B cell (primary cell): Measurements from ENCODE around the gene PLPPR2. TPM values are rescaled to one million over a fixed set of nuclear protein-coding genes. Genes with fewer than 3 reads are reported as not detected.

Source experiments
- ATAC-seq: fragments of 200-7000 bp; cut with Tn5 transposase; one replicate; pipeline ENCODE4 v1.10.0; 2021; ENCODE audit warnings: low read depth, mild to moderate bottlenecking, moderate number of reproducible peaks, moderate library complexity
- CTCF ChIA-PET: fragments of 350-600 bp; sonication (Branson Sonifier 250); formaldehyde crosslinking; loops from one replicate; lab custom pipeline; 2021; ENCODE audit warnings: antibody characterized with exemption, inconsistent platforms; lab: Charles Lee
- POLR2A ChIA-PET: fragments of 350-600 bp; sonication (Branson Sonifier 250); formaldehyde crosslinking; loops from one replicate; lab custom pipeline; 2021; ENCODE audit warnings: antibody characterized with exemption; lab: Charles Lee
- DNase-seq: peaks from one replicate; pipeline ENCODE4 v3.0.0; 2013
- H2AFZ ChIP-seq: 2 replicates; pipeline ENCODE4 v1.6.1; 2012; ENCODE audit warnings: mild to moderate bottlenecking, low read depth, low read length; ENCODE audit not compliant: insufficient read depth, poor library complexity, severe bottlenecking
- H3K27ac ChIP-seq, 2 donors: 1 replicate in 1 of 2; 2 replicates in 1 of 2; pipeline ENCODE4 v1.5.1; 2012 to 2013; ENCODE audit warnings: low read length in 2 of 2, mild to moderate bottlenecking in 2 of 2, moderate library complexity in 1 of 2
- H3K27me3 ChIP-seq, 4 experiments: fragments of 200-600 bp in 1 of 4; sonication (generic) in 1 of 4; replicated peaks in 1 of 4; 1 replicate in 2 of 4; 2 replicates in 2 of 4; pipeline versions ENCODE4 v1.6.1 to v1.7.0; 2013 to 2016; ENCODE audit warnings: low read length in 3 of 4, mild to moderate bottlenecking in 2 of 4, mixed read lengths in 1 of 4, moderate library complexity in 1 of 4; ENCODE audit not compliant: insufficient read depth in 4 of 4, control insufficient read depth in 3 of 4; ENCODE audit errors: control extremely low read depth in 1 of 4
- H3K36me3 ChIP-seq, 2 experiments: replicated peaks in 1 of 2; 1 replicate in 1 of 2; 2 replicates in 1 of 2; pipeline versions ENCODE4 v1.6.1 to v1.7.1; 2013; ENCODE audit warnings: low read length in 1 of 2; ENCODE audit not compliant: insufficient read depth in 2 of 2, control insufficient read depth in 1 of 2; ENCODE audit errors: control extremely low read depth in 1 of 2, extremely low read depth in 1 of 2
- H3K4me1 ChIP-seq, 2 donors: fragments of 200-600 bp in 1 of 2; sonication (generic) in 1 of 2; 1 replicate in 1 of 2; 2 replicates in 1 of 2; pipeline versions ENCODE4 v1.5.1 to v1.6.1; 2013 to 2017; ENCODE audit warnings: low read length in 2 of 2; ENCODE audit not compliant: control insufficient read depth in 2 of 2, insufficient read depth in 2 of 2
- H3K4me2 ChIP-seq: replicated peaks from 2 replicates; pipeline ENCODE3; 2012; ENCODE audit warnings: mild to moderate bottlenecking, low read depth, low read length; ENCODE audit not compliant: poor library complexity, severe bottlenecking
- H3K4me3 ChIP-seq, 5 experiments: fragments of 200-600 bp in 1 of 5; sonication (generic) in 1 of 5; 1 replicate in 3 of 5; 2 replicates in 2 of 5; pipeline versions ENCODE4 v1.5.1 to v1.7.0; 2011 to 2016; ENCODE audit warnings: low read length in 4 of 5, mild to moderate bottlenecking in 4 of 5, low read depth in 2 of 5, control low read depth in 1 of 5, moderate library complexity in 1 of 5; ENCODE audit not compliant: insufficient read depth in 1 of 5; ENCODE audit errors: control extremely low read depth in 1 of 5, extremely low read depth in 1 of 5
- H3K79me2 ChIP-seq: fragments of 200-600 bp; sonication (generic); one replicate; pipeline ENCODE4 v1.6.0; 2016; ENCODE audit warnings: low read length; ENCODE audit not compliant: control insufficient read depth, insufficient read depth
- H3K9ac ChIP-seq: fragments of 200-600 bp; sonication (generic); 2 replicates; pipeline ENCODE4 v1.6.1; 2017; ENCODE audit warnings: mild to moderate bottlenecking, low read length, moderate library complexity
- H3K9me3 ChIP-seq, 3 donors: one replicate each; pipeline versions ENCODE4 v1.6.1 to v1.7.1; 2013; ENCODE audit warnings: low read length in 2 of 3; ENCODE audit not compliant: control insufficient read depth in 2 of 3, insufficient read depth in 1 of 3; ENCODE audit errors: control extremely low read depth in 1 of 3
- H4K20me1 ChIP-seq: 2 replicates; pipeline ENCODE4 v1.6.0; 2012; ENCODE audit warnings: mild to moderate bottlenecking, low read length; ENCODE audit not compliant: insufficient read depth, control insufficient read depth, poor library complexity, severe bottlenecking
- H3K27ac Mint-ChIP-seq: one replicate; pipeline ENCODE4 v1.8.0; 2021; ENCODE audit warnings: mixed read lengths
- H3K27me3 Mint-ChIP-seq: one replicate; pipeline ENCODE4 v1.8.0; 2021; ENCODE audit warnings: mixed read lengths
- H3K4me1 Mint-ChIP-seq: one replicate; pipeline ENCODE4 v1.8.0; 2021; ENCODE audit warnings: mixed read lengths
- H3K4me3 Mint-ChIP-seq: one replicate; pipeline ENCODE4 v1.8.0; 2021; ENCODE audit warnings: mixed read lengths
- H3K9me3 Mint-ChIP-seq: one replicate; pipeline ENCODE4 v1.8.0; 2022; ENCODE audit warnings: mixed read lengths; ENCODE audit not compliant: insufficient read depth
- EZH2 ChIP-seq: IDR thresholded peaks from 2 replicates; pipeline ENCODE4 v1.6.1; 2012; ENCODE audit warnings: borderline replicate concordance, low read depth, mild to moderate bottlenecking, moderate library complexity, low read length; ENCODE audit not compliant: insufficient read depth, poor library complexity, severe bottlenecking
- WGBS: methylation state at CpG from one replicate; pipeline ENCODE4 v1.1.5; 2013; ENCODE audit warnings: missing lambda C conversion rate; ENCODE audit not compliant: insufficient coverage; 5-methylcytosine and 5-hydroxymethylcytosine counted together
- intact Hi-C: fragments of 100-400 bp; cut with micrococcal nuclease; formaldehyde crosslinking; loops from one replicate; pipeline ENCODE4 v1.10.0; 2022
- polyA plus RNA-seq: library from polyadenylated mRNA; depleted of rRNA; stranded (reverse); fragments of >200 nt; gene quantifications from 2 replicates; pipeline ENCODE4 v1.2.3, GENCODE V29; 2012
- total RNA-seq, 2 donors: library from RNA; stranded (reverse); fragments of 120-200 nt in 1 of 2; gene quantifications; 1 replicate in 1 of 2; 2 replicates in 1 of 2; pipeline versions ENCODE4 v1.2.3 to v1.2.4, GENCODE V29; 2013 to 2022
- TF ChIP-seq, protein P1 (sequence below): fragments of 200-600 bp; IDR thresholded peaks from one replicate; pipeline ENCODE4 v1.8.0; 2022; ENCODE audit warnings: antibody characterized with exemption, mild to moderate bottlenecking

Gene PLPPR2
- total and polyA plus RNA-seq, 2 donors (not counting 1 experiment from before 2014, with no cell fraction given): 3.8 to 11.1 TPM

DNA sequence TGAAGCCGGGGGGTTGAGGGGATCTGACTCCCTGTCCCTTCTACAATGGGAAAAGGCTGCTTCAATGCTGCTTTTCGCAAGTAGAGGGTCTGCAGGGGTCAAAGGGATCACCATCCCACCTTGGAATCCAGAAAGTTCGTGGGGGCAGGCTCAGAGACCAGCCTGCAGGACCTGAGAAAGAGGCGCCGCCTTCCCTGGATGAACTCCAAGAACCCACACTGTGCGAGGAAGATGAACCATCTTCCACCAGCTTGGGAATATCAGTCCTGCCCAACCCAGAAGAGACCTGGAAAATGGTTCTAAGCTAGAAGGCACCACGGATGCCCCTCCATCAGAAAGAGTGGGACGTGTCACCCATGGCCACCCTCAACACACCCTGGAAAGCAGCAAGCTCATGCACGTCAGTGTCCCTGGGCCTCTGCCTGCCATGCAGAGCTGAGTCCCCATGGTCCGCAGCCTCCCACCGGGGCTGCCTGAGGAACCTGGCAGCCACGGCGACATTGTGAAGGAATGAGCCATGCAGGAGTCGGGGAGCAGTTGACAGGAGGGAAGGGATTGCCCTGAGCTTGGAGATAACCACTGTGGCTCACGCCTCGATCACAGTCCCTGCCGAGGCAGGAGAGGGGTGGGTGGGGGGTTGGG is 30.4 kb upstream of the PLPPR2 start:
- H3K36me3 ChIP-seq: peaks cover 0 to 1% of the 10 kb centered on the region in 2 experiments
- H3K4me3 ChIP-seq: no peak overlapping the region
- peak overlapping the region; percentile 72 for H3K4me2 ChIP-seq
- peaks cover 31 to 43% of the 10 kb centered on the region in 2 donors for H3K4me1 ChIP-seq
- H3K27me3 ChIP-seq: peaks cover 0 to 5% (median 0%) of the 10 kb centered on the region in 4 experiments
- H3K27ac Mint-ChIP-seq: no peak overlapping the region
- peaks cover 38% of the 10 kb centered on the region for H3K4me1 Mint-ChIP-seq
- peaks cover 0 to 5% (median 0%) of the 10 kb centered on the region in 3 donors for H3K9me3 ChIP-seq
- CTCF ChIA-PET: interaction anchor here (1.1 to 1.6 kb wide), 2 partner anchors 30 to 58 kb away, joined by 3 to 10 read pairs; no protein-coding TSS in a partner anchor
- no peaks in the 10 kb centered on the region for H3K9me3 Mint-ChIP-seq
- H3K27ac ChIP-seq: peak overlapping the region in 1 of 2 donors; percentile 61
- peak overlapping the region; percentile 75 for H3K4me3 Mint-ChIP-seq
- POLR2A ChIA-PET: interaction anchor here (0.6 kb wide), 1 partner anchor 226 kb away, joined by 11 read pairs; no protein-coding TSS in a partner anchor
- peak overlapping the region; percentile 56 for H2AFZ ChIP-seq
- no peaks in the 10 kb centered on the region for H3K79me2 ChIP-seq
- no peak for TF ChIP-seq EZH2
- TF ChIP-seq, protein P1, sequence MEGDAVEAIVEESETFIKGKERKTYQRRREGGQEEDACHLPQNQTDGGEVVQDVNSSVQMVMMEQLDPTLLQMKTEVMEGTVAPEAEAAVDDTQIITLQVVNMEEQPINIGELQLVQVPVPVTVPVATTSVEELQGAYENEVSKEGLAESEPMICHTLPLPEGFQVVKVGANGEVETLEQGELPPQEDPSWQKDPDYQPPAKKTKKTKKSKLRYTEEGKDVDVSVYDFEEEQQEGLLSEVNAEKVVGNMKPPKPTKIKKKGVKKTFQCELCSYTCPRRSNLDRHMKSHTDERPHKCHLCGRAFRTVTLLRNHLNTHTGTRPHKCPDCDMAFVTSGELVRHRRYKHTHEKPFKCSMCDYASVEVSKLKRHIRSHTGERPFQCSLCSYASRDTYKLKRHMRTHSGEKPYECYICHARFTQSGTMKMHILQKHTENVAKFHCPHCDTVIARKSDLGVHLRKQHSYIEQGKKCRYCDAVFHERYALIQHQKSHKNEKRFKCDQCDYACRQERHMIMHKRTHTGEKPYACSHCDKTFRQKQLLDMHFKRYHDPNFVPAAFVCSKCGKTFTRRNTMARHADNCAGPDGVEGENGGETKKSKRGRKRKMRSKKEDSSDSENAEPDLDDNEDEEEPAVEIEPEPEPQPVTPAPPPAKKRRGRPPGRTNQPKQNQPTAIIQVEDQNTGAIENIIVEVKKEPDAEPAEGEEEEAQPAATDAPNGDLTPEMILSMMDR: no peak
- H4K20me1 ChIP-seq: no peaks in the 10 kb centered on the region
- WGBS: 79% methylated on average over 15 of the region's 17 CpGs
- intact Hi-C loops: no loop called here
- DNase-seq (no peak), ATAC-seq (no peak)
- H3K27me3 Mint-ChIP-seq: no peaks in the 10 kb centered on the region
- H3K9ac ChIP-seq: no peak overlapping the region

DNA sequence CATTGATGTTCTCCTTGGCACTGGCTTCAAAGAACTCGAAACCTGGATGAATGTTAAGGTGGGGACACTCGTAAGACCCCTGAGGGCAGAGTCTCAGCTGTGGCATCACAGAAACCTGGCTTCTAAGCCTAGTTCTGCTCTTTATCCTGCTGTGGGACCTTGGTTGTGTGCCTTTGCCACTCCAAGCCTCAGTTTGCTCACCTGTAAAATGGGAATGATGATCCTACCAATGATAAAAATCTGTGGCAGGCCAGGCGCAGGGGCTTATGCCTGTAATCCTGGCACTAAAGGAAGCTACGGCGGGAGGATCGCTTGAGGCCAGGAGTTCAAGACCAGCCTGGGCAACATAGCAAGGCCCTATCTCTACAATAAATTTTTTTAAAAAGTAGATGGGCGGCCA is 29.7 kb upstream of the PLPPR2 start:
- Mint-ChIP-seq H3K9me3 (no peaks in the 10 kb centered on the region), H3K4me1 (peaks cover 37% of the 10 kb centered on the region), H3K27me3 (no peaks in the 10 kb centered on the region), H3K27ac (peak overlapping the region; percentile 15), H3K4me3 (no peak overlapping the region)
- Histone ChIP-seq H3K36me3 (peaks cover 0 to 1% of the 10 kb centered on the region in 2 experiments), H4K20me1 (no peaks in the 10 kb centered on the region), H3K9ac (no peak overlapping the region), H3K4me1 (peaks cover 29 to 39% of the 10 kb centered on the region in 2 donors), H3K4me3 (no peak overlapping the region), H3K9me3 (peaks cover 0 to 5% (median 0%) of the 10 kb centered on the region in 3 donors), H3K79me2 (no peaks in the 10 kb centered on the region), H3K27me3 (peaks cover 0 to 5% (median 0%) of the 10 kb centered on the region in 4 experiments), H2AFZ (no peak overlapping the region), H3K4me2 (no peak overlapping the region), H3K27ac (no peak overlapping the region)
- intact Hi-C loops: no loop called here
- TF ChIP-seq EZH2: no peak
- TF ChIP-seq, protein P1: no peak
- ATAC-seq (no peak), DNase-seq (no peak)
- ChIA-PET POLR2A (no interaction called here), CTCF (interaction anchor here (1.6 kb wide), 1 partner anchor 31 kb away, joined by 10 read pairs; no protein-coding TSS in a partner anchor)
- 95% methylated on average over 2 of the region's 7 CpGs for WGBS
